Liver (tissue), 3 donors: ENCODE results near the gene ANKRD23.

Experiments used
- ATF3 ChIP-seq: IDR thresholded peaks from 2 replicates; pipeline ENCODE4 v1.6.1; 2016; ENCODE audit warnings: antibody characterized with exemption
- EGR1 ChIP-seq, 2 donors: IDR thresholded peaks; 2 replicates each; pipeline ENCODE4 v1.6.1; 2016 to 2018; ENCODE audit warnings: antibody characterized with exemption in 2 of 2, low read depth in 2 of 2
- MAX ChIP-seq: IDR thresholded peaks from 2 replicates; pipeline ENCODE4 v1.6.1; 2016; ENCODE audit warnings: antibody characterized with exemption
- RAD21 ChIP-seq, 2 donors: IDR thresholded peaks; 2 replicates each; pipeline ENCODE4 v1.6.1; 2016; ENCODE audit warnings: antibody characterized with exemption in 2 of 2, mild to moderate bottlenecking in 2 of 2
- RXRA ChIP-seq, 2 donors: IDR thresholded peaks; 2 replicates each; pipeline ENCODE4 v1.6.1; 2017 to 2018; ENCODE audit warnings: antibody characterized with exemption in 2 of 2, mild to moderate bottlenecking in 1 of 2
- SP1 ChIP-seq: IDR thresholded peaks from 2 replicates; pipeline ENCODE4 v1.6.1; 2018; ENCODE audit warnings: antibody characterized with exemption, mild to moderate bottlenecking
- TAF1 ChIP-seq: conservative IDR thresholded peaks from 2 replicates; pipeline ENCODE4 v1.6.1; 2016; ENCODE audit warnings: antibody characterized with exemption, mild to moderate bottlenecking
- YY1 ChIP-seq: IDR thresholded peaks from 2 replicates; pipeline ENCODE4 v1.6.1; 2016; ENCODE audit warnings: antibody characterized with exemption, mild to moderate bottlenecking
- TF ChIP-seq, protein P1 (sequence below): fragments of 150-350 bp; IDR thresholded peaks from 2 replicates; pipeline ENCODE4 v1.5.1; 2017; ENCODE audit warnings: improper control_type of control experiment, low read depth, low read length; ENCODE audit not compliant: missing input control
- TF ChIP-seq, protein P2 (sequence below): IDR thresholded peaks from 2 replicates; pipeline ENCODE4 v1.6.1; 2016; ENCODE audit warnings: antibody characterized with exemption, mild to moderate bottlenecking
- donor health status: healthy.
- donor health status: healthy.

- TF ChIP-seq MAX: no peak
- TF ChIP-seq, protein P1, sequence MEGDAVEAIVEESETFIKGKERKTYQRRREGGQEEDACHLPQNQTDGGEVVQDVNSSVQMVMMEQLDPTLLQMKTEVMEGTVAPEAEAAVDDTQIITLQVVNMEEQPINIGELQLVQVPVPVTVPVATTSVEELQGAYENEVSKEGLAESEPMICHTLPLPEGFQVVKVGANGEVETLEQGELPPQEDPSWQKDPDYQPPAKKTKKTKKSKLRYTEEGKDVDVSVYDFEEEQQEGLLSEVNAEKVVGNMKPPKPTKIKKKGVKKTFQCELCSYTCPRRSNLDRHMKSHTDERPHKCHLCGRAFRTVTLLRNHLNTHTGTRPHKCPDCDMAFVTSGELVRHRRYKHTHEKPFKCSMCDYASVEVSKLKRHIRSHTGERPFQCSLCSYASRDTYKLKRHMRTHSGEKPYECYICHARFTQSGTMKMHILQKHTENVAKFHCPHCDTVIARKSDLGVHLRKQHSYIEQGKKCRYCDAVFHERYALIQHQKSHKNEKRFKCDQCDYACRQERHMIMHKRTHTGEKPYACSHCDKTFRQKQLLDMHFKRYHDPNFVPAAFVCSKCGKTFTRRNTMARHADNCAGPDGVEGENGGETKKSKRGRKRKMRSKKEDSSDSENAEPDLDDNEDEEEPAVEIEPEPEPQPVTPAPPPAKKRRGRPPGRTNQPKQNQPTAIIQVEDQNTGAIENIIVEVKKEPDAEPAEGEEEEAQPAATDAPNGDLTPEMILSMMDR: no peak
- TF ChIP-seq ATF3: no peak
- TF ChIP-seq RAD21 (IDR thresholded peaks at IDR 0.05): no peak
- TF ChIP-seq EGR1 (IDR thresholded peaks at IDR 0.05; ENCODE audit: low read depth in 2 of 2): no peak
- TF ChIP-seq, protein P2, sequence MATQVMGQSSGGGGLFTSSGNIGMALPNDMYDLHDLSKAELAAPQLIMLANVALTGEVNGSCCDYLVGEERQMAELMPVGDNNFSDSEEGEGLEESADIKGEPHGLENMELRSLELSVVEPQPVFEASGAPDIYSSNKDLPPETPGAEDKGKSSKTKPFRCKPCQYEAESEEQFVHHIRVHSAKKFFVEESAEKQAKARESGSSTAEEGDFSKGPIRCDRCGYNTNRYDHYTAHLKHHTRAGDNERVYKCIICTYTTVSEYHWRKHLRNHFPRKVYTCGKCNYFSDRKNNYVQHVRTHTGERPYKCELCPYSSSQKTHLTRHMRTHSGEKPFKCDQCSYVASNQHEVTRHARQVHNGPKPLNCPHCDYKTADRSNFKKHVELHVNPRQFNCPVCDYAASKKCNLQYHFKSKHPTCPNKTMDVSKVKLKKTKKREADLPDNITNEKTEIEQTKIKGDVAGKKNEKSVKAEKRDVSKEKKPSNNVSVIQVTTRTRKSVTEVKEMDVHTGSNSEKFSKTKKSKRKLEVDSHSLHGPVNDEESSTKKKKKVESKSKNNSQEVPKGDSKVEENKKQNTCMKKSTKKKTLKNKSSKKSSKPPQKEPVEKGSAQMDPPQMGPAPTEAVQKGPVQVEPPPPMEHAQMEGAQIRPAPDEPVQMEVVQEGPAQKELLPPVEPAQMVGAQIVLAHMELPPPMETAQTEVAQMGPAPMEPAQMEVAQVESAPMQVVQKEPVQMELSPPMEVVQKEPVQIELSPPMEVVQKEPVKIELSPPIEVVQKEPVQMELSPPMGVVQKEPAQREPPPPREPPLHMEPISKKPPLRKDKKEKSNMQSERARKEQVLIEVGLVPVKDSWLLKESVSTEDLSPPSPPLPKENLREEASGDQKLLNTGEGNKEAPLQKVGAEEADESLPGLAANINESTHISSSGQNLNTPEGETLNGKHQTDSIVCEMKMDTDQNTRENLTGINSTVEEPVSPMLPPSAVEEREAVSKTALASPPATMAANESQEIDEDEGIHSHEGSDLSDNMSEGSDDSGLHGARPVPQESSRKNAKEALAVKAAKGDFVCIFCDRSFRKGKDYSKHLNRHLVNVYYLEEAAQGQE: no peak
- no peak for TF ChIP-seq YY1
- no peak for TF ChIP-seq SP1
- TF ChIP-seq RXRA (IDR thresholded peaks at IDR 0.05): no peak
- no peak for TF ChIP-seq TAF1
Observed at GRCh38 chr2:96835830-96836229, 8.0 kb downstream of the ANKRD23 start.
